Measurements from ENCODE around the gene SP100.

DNA sequence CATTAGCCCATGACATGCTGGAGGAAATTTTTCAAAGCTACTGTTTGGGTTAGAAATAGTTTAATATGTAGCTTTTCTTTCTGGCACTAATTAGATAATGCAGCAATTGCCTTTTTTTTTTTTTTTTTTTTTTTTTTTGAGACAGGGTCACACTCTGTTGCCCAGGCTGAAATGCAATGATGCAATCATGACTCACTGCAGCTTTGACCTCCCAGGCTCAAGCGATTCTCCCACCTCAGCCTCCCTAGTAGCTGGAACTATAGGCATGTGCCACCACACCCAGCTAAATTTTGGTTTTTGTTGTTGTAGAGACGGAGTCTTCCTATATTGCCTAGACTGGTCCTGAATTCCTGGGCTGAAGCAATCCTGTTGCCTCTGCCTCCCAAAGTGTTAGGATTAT, 136.2 kb downstream of the SP100 start:
- TF ChIP-seq, protein P1, sequence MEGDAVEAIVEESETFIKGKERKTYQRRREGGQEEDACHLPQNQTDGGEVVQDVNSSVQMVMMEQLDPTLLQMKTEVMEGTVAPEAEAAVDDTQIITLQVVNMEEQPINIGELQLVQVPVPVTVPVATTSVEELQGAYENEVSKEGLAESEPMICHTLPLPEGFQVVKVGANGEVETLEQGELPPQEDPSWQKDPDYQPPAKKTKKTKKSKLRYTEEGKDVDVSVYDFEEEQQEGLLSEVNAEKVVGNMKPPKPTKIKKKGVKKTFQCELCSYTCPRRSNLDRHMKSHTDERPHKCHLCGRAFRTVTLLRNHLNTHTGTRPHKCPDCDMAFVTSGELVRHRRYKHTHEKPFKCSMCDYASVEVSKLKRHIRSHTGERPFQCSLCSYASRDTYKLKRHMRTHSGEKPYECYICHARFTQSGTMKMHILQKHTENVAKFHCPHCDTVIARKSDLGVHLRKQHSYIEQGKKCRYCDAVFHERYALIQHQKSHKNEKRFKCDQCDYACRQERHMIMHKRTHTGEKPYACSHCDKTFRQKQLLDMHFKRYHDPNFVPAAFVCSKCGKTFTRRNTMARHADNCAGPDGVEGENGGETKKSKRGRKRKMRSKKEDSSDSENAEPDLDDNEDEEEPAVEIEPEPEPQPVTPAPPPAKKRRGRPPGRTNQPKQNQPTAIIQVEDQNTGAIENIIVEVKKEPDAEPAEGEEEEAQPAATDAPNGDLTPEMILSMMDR (IDR thresholded peaks at IDR 0.05), result no peak
- TF ChIP-seq POLR2A (IDR thresholded peaks at IDR 0.05) (no peak), EP300 (IDR thresholded peaks at IDR 0.05) (no peak)
